Left kidney (tissue), 8 donors: ENCODE results near the gene ABCA2. TPM values are rescaled to one million over a fixed set of nuclear protein-coding genes. Genes with fewer than 3 reads are reported as not detected.
A peak's percentile ranks its signal among the peaks of the same experiment; 100 is the strongest.

Experiments used
- DNase-seq: peaks from one replicate; pipeline ENCODE4 v3.0.0-alpha.2; 2013
- long read RNA-seq, 8 donors: transcript quantifications; one replicate each; lab custom pipeline, GENCODE V29; 2026
- polyA plus RNA-seq: library from polyadenylated mRNA; unstranded; fragments of 120-200 nt; gene quantifications from one replicate; pipeline ENCODE4 v1.2.1, GENCODE V29; 2013; ENCODE audit not compliant: insufficient read length

Gene ABCA2, protein sequence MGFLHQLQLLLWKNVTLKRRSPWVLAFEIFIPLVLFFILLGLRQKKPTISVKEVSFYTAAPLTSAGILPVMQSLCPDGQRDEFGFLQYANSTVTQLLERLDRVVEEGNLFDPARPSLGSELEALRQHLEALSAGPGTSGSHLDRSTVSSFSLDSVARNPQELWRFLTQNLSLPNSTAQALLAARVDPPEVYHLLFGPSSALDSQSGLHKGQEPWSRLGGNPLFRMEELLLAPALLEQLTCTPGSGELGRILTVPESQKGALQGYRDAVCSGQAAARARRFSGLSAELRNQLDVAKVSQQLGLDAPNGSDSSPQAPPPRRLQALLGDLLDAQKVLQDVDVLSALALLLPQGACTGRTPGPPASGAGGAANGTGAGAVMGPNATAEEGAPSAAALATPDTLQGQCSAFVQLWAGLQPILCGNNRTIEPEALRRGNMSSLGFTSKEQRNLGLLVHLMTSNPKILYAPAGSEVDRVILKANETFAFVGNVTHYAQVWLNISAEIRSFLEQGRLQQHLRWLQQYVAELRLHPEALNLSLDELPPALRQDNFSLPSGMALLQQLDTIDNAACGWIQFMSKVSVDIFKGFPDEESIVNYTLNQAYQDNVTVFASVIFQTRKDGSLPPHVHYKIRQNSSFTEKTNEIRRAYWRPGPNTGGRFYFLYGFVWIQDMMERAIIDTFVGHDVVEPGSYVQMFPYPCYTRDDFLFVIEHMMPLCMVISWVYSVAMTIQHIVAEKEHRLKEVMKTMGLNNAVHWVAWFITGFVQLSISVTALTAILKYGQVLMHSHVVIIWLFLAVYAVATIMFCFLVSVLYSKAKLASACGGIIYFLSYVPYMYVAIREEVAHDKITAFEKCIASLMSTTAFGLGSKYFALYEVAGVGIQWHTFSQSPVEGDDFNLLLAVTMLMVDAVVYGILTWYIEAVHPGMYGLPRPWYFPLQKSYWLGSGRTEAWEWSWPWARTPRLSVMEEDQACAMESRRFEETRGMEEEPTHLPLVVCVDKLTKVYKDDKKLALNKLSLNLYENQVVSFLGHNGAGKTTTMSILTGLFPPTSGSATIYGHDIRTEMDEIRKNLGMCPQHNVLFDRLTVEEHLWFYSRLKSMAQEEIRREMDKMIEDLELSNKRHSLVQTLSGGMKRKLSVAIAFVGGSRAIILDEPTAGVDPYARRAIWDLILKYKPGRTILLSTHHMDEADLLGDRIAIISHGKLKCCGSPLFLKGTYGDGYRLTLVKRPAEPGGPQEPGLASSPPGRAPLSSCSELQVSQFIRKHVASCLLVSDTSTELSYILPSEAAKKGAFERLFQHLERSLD (N-terminal part only)
- polyA plus RNA-seq = 46.6 TPM
- long read RNA-seq, donor 1, partial matches to known transcripts = 0 of 1 reads
- long read RNA-seq, donor 1, other reads (novel, unspliced or antisense) = 0 of 1 reads
- long read RNA-seq, donor 2, partial matches to known transcripts = 0 of 2 reads
- long read RNA-seq, donor 2, other reads (novel, unspliced or antisense) = 0 of 2 reads
- long read RNA-seq, donor 3, partial matches to known transcripts = 6 of 8 reads
- long read RNA-seq, donor 3, other reads (novel, unspliced or antisense) = 0 of 8 reads
- long read RNA-seq, donor 4 = 0 reads
- long read RNA-seq, donor 5, partial matches to known transcripts = 0 of 1 reads
- long read RNA-seq, donor 5, other reads (novel, unspliced or antisense) = 0 of 1 reads
- long read RNA-seq, donor 6, partial matches to known transcripts = 7 of 7 reads
- long read RNA-seq, donor 6, other reads (novel, unspliced or antisense) = 0 of 7 reads
- long read RNA-seq, donor 7, full-length matches to known transcripts = 4 of 404 reads
- long read RNA-seq, donor 7, partial matches to known transcripts = 25 of 404 reads
- long read RNA-seq, donor 7, other reads (novel, unspliced or antisense) = 375 of 404 reads
- long read RNA-seq, donor 8 = 0 reads

DNA sequence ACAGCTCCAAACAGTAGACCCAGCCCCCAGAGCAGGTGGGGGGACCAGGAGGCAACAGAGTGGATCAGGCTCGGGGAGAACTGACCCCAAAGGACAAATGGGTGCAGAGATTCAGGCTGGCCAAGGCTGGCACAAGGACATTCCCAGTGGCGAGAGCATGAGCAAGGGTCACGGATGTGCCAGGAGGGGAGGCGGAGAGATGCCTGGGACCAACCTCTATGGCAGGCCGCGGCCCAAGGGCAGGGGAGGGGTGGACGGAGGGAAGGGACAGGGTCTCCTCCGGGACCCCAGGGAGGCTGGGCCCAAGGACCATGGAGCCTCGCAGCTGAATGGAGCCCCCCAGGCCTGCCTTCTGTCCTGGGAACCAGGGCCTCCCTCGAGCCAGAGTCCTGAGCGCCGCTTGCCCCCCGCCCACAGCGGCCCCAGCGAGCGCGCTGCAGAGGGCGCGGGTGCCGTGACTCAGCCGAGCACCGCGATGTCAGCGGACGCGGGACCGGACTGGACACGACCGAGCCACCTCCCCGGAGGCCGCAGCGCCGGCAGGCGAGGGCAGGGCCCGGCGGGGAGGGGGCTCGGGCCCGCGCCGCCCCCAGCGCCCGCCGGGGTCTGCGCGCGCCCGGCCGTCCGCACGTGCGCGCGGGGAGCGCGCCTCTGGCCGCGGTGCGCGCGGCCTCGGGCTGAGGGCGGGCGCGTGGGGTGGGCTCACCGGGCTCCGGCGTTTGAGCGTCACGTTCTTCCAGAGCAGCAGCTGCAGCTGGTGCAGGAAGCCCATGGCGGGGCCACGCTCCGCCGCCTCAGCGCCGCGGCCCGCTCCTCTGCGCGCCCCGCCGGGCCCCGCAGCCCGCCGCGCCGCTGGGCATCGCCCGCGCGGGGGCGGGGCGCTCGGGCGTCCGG, at the start of gene ABCA2:
ABCA2 (minus strand) TSS at position 869 of the 894 bp plus-strand sequence; CDS start at position 772, 97 bp downstream.
- no peak for DNase-seq

DNA sequence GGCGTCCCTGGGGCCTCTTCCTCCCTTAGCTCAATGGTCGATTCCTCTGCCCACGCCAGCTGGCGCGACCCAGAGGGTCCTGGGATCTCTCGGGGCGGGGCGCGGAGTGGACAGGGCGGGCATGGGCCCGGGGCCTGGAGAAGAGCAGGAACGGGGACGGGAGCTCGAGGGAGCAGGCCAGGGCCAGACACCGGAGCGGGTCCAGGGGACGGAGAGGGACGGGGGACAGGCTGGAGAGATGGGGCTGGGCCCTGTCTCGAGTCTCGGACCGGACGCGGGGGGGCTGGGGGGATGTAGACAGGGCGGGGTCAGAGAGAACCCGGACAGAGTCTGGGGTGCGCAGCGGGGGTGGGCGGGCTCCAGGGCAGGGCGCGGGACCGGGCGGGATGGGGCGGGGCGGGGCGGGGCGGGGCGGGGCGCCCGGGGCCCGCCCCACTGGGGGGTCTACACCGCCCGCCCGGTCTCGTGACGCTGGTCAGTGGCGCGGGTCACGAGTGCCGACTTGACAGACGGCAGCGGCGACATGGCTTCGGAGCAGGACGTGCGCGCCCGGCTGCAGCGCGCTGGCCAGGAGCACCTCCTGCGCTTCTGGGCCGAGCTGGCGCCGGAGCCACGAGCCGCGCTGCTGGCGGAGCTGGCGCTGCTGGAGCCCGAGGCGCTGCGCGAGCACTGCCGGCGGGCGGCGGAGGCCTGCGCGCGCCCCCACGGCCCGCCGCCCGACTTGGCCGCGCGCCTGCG, 49.1 kb upstream of the ABCA2 start, which contains the start of gene UAP1L1:
UAP1L1 (plus strand) TSS at position 508 of the 738 bp plus-strand sequence; CDS start at position 524, 16 bp downstream.
- DNase-seq = no peak

DNA sequence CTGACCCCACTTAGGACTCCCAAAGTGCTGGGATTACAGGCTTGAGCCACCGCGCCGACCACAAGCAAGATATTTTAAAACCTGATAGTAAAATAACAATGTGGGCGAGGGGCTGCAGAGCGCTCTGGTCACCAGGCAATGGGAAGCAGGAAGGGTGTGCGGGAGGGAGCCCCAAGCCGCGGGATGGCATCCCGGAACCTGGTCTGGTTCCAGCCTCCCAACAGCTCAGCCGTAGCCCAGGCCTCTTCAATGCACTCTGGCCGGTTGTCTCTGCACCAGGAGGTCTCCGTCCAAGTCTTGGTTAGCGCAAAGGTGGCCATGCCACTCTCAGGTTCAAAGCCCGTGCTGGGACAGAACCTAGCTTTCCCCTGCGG, 48.6 kb upstream of the ABCA2 start:
- no peak for DNase-seq

DNA sequence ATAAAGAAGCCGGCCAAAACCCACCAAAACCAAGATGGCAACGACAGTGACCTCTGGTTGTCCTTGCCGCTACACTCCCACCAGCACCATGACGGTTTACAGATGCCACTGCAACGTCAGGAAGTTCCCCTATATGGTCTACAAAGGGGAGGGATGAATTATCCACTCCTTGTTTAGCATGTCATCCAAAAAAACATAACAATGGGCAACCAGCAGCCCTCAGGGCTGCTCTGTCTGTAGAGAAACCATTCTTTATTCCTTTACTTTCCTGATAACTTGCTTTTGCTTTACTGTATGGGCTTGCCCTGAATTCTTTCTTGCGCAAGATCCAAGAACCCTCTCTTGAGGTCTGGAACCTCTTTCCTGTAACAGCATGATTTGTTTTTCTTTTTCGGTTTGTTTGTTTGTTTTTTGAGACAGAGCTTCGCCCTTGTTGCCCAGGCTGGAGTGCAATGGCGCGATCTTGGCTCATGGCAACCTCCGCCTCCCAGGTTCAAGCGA, 47.3 kb upstream of the ABCA2 start:
- no peak for DNase-seq

DNA sequence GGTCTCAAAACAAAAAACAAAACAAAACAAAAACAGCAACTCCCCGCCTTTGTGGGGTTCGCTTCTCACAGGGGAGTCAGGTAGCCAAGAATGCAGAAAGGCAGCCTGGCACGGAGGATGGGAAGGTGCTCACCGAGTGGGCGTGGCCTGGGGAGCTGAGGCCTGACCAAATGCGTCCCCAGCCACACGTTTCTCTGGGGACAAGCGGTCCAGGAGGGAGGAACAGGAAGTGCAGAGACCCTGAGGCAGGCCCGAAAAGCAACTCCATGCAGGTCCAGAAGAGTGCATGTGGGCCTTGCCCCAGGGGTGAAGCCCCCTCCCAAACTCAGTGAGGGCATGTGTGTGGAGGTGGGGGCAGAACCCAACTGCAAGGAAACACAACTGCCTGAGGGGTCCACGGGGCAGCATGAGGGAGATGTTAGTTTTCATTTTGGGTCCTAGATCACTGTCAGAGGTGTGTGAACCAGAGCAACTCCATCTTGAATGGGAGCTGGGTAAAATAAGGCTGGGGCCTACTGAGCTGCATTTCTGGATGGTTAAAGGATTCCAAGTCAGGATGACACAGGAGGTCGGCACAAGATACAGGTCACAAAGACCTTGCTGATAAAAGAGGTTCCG, 46.7 kb upstream of the ABCA2 start:
- no peak for DNase-seq

DNA sequence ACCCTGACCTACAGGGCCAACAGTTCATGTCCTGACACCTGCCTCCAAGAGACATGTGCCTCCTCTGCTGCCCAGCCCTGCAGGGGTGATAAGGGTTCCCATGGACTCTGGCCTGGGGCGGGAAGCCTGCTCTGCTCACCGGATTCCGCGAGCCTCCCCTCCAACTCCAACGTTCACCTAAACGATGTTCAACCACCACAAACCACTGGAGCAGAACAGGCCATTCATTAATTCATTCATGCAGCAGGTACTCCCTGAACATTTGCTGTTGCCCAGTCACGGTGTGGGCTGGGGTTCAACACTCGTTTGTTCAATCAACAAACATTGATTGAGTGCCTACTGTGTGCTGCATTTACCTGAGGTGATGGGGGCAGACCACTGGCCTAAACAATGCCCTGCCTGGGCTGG, 46.0 kb upstream of the ABCA2 start:
- no peak for DNase-seq

DNA sequence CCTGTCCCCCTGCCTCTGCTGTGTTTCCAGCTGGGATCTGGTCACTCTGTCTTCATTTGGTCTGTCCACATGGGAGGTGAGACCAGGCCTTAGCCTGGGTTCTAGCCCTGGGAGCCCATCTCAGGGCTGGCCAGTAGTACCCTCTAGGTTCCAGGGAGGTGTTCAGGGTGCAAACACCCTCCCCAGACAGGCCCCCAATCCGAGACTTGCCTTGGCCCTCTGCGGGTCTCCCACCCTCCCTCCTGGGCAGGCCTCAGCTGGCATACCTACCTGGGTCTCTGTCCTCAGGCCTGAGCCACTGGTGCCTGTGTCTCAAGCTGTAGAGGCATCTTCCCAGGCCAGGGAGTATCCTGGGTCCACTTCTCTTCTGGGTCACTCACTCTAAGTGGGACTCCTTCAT, 43.2 kb upstream of the ABCA2 start:
- DNase-seq = no peak

DNA sequence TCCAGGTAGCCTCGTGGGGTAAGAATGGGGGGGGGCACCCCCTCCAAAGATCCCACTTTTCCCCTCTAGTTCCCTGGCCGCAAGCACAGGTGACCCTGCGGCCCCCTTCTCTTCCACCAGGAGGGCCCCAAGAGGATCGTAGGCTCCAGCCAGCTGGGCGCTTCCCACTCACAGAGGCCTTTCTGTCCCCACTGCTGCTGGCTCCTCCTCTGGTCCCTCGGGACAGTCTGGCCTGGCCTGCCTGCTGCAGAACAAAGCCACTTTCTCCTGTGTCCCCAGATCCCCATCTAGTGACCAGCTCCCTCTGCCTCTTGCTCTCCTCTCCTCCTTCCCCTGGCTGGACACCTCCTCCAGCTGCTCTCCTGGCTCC, 42.9 kb upstream of the ABCA2 start:
- no peak for DNase-seq

DNA sequence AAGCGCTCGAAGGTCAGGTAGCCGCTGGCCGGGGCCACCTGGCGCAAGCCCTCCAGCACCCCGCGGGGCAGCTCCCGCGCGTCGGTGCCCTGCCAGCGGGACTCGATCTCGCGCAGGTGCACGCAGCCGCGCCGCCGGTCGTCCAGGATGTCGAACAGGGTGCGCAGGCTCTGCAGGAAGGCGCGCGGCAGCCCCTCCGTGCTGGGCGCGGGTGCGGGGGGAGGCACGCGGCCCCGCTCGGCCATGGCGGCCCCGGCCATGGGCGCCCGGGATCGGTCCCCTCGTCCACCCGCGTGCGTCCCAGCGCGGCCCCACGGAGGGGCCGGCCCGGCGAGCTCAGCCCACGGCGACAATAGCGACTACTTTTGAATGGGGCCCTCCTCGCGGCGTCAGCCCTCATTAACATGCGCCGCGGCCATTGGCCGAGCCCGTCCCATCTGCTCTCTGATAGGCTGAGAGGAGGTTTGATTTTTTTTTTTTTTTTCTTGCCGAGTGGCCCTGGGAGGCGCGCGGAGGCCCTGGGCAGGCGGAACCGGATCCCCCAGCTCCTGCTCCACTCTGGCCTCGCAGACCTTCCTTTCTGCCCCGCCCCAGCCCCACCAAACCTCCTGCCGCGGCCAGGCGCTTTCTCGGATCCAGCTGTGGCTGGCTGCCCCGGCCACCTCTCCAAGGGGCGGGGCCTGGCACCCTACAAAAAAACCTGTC, 42.3 kb upstream of the ABCA2 start, which contains the start of gene SAPCD2:
SAPCD2 (minus strand) TSS at position 357 of the 705 bp plus-strand sequence; CDS start at position 260, 97 bp downstream.
- DNase-seq = peak; percentile 84

DNA sequence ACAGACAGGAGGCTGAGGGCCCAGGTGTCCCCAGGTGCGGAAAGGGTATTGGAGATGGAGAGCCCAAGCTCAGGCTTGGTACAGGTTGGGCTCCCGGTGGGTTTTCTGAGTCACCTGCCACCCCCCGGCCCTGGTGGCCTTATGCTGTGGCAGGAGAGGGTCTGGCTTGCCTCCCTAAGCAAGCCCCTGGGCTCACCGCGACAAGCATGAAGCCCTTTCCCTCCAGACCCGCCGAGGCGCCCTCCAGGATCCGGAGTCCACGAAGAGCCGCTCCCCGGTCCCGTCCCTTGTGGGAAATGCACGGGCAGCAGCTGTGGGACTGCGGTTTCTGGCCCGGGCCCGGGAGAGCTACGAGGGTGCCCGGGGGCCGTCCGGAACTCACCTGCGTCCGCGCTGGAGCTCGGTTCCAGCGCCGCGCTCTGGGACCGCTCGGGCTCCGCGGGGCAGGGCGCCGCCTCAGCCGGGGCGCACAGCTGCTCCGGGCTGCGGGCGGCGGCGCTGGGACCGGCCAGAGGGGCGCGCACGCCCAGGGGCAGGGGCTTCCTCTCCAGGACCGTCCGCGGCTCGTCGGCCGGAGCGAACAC, 41.6 kb upstream of the ABCA2 start:
- DNase-seq = no peak

DNA sequence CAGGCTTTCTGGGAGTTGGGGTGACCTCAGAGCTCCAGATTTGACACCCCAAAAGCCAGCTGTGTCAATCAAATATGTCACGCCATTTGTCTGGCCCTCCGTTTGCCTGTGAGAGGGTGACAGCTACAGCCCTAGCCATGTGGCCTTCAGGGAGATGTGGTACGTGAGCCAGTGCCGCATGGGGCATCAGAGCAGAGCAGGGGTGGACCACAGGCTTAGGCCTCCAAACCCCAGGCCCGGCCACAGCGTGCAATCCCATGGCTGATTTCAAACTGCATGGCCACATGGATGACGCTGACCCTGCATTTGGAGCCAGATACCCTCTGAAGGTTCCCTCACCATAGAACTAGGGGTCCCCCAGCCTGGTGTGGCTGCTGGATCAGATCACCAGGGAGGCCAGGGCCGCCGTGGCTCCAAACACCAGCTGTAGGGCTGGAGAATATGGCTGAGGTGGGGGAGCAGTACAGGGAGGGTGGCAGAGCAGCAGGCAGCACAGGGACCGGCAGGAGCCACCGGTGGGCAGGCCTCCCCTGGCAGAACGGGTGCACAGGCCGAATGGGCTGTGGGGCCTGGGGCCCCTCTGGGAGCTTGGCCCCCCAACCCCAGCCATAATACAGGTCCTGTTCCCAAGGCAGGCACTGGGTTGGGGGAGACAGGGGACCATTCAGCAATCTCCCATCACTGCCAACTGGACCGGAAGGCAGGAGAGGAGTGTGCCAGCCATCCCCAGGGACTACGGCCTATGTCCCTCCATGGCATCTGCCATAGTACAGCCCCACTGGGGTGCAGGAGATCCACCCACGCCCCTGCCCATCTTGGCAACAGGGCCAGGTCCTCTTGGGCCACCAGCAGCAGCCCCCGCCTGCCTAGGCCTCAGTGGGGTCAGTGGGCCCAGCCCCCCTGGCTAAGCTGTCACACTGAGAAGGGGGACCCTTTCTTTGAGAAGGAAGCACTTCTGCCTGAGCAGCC, 40.8 kb upstream of the ABCA2 start:
- DNase-seq = no peak

DNA sequence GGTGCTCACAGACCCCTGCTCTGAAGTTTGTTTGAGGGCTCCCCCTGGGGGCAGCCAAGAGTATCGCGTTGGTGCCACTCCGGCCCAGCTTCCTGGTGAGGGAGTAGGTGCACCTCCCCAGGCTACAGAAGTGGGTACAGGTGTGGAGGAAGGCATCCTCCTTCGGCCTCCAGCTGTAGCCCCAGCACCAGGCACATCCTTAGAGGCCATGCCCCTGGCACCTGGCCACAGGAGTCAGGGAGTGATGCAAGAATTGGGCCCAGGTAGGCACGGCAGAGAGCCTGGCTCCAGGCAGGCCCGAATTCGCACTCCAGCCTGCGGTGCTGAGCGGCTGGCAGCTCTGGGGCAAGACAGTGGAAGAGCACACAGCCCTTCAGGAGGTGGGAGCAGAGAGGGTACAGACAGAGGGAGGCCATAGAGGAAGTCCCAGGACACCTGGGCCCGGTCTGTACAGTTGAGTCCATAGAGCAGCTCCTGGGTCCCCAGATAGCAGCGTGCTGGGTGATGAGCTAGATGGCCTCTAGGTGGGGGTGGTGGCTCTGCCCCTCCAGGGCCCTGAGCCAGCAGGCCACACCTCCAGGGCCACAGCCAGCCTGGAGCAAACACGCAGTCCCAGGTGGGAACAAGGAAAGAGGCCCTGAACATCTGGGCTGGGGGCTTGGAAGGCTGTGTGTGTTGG, 40.0 kb upstream of the ABCA2 start:
- no peak for DNase-seq

DNA sequence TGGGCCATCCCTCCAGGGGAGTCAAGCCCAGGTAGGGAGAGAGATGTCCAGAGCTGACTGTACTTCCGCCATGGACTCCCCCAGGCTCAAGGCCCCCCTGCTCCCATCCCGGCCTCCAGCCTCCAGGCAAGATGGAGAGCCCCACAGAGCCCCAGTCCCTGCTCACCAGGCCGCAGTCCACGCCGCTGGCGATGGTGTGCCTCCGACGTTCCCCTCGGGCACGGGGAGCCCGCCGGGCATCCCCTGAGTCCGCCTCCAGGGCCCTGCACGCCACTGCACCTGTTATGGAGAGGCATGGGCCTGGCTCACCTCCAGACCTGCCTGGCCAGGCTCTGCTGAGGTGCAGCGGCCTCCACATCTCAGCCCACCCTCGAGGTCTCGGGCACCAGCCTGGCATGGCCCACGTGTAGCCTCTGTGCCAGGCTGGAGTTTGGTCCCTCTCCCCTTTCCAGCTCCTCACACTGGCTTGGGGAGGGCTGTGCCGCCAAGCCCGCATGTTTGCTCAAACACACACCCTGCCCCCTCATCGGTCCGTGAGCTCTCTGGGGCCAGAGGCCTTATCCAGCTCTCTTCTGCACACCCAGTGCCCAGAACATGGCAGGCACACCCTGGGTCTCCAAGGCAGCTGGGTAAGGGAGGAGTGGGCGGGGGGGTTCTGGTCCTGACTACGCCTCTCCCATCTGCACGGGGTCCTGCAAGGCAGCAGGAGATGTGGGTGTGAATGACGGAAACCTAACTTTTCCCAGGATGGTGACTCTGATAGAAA, 38.2 kb upstream of the ABCA2 start:
- no peak for DNase-seq

DNA sequence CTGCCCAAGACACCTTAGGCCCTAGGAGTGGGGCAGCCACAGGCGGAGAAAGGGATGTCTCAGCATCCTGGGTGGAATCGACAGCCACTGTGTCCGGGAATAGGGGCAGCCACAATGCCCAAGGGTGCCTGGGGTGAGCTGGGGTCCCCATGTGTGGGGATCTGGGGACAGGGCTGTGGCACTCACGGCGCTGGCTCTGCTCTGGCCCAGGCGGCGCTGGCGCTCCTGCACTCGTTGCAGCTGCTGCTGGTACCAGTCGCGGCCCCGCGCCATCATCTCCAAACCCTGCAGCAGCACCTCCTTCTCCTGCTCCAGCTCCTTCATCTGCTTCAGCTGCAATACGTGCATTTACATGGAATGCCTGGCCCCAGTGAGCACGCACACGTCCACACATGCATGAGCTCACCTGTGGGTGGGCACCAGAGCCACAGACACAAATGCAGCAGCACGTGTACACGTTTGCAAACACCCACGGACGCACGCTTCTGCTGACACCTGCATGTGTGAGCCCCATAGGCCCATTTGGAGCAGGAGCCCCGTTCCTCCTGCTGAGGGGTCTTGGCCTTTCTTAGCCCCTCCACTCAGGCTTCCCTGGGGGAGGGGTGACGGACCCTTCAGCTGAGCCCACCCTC, 37.4 kb upstream of the ABCA2 start:
- DNase-seq = no peak
